Testis (tissue), 3 donors: ENCODE measurements around the gene PRKACA. TPM values are rescaled to one million over a fixed set of nuclear protein-coding genes. Genes with fewer than 3 reads are reported as not detected.
"Not testable (repeated sequence)": the region's sequence is repeated elsewhere in the genome, so short reads cannot be mapped to it uniquely, and the experiment has no call there.

Source experiments
- DNase-seq: peaks from one replicate; pipeline ENCODE4 v3.0.0-alpha.2; 2019
- H3K27ac ChIP-seq, 2 donors: fragments of 200-600 bp; sonication (generic); one replicate each; pipeline ENCODE4 v1.5.1; 2019
- H3K27me3 ChIP-seq: fragments of 200-600 bp; sonication (generic); one replicate; pipeline ENCODE4 v1.5.1; 2019
- H3K36me3 ChIP-seq: fragments of 200-600 bp; sonication (generic); one replicate; pipeline ENCODE4 v1.5.1; 2017; ENCODE audit warnings: low read depth; ENCODE audit errors: missing control alignments
- H3K4me1 ChIP-seq: fragments of 200-600 bp; sonication (generic); one replicate; pipeline ENCODE4 v1.5.1; 2019
- H3K4me3 ChIP-seq, 2 donors: fragments of 200-600 bp; sonication (generic); one replicate each; pipeline ENCODE4 v1.5.1; 2017 to 2019
- H3K9me3 ChIP-seq: fragments of 200-600 bp; sonication (generic); one replicate; pipeline ENCODE4 v1.5.1; 2017
- CTCF ChIP-seq, 3 experiments: fragments of 450-650 bp in 2 of 3; fragments of 200-600 bp in 1 of 3; sonication (generic) in 1 of 3; IDR thresholded peaks; one replicate each; pipeline ENCODE4 v1.5.1; 2016 to 2019; ENCODE audit warnings: antibody characterized with exemption in 3 of 3, mild to moderate bottlenecking in 2 of 3, moderate library complexity in 1 of 3
- POLR2A ChIP-seq: fragments of 450-650 bp; IDR thresholded peaks from one replicate; pipeline ENCODE4 v1.6.1; 2017; ENCODE audit warnings: antibody characterized with exemption, mild to moderate bottlenecking, moderate library complexity
- WGBS, 2 donors: methylation state at CpG; one replicate each; pipeline ENCODE4 v1.1.5; 2018; 5-methylcytosine and 5-hydroxymethylcytosine counted together
- intact Hi-C: fragments of 100-400 bp; cut with DNase I; formaldehyde crosslinking; loops from one replicate; pipeline ENCODE4 v1.15.1; 2023; ENCODE audit warnings: low total_unique reads
- polyA plus RNA-seq: library from polyadenylated mRNA; stranded (reverse); fragments of 350-450 nt; fragmentation: Illumina TruSeq; extraction: RNeasy Lipid Tissue Mini Kit (QIAGEN cat#74804); gene quantifications from one replicate; pipeline ENCODE4 v1.2.3, GENCODE V29; 2014; ENCODE audit warnings: low read depth, low replicate concordance; ENCODE audit not compliant: insufficient read depth
- total RNA-seq, 2 donors: library from RNA; depleted of rRNA; stranded (reverse); fragments of >200 nt; gene quantifications; one replicate each; pipeline ENCODE4 v1.2.3, GENCODE V29; 2016

Gene PRKACA
- total and polyA plus RNA-seq, 3 donors from 2014 or later: 114 to 203 (median 116) TPM

GRCh38 chr19:14053500-14053899 lies 64.1 kb downstream of the PRKACA start:
- intact Hi-C loops: no loop called here
- Histone ChIP-seq H3K36me3 (no peaks in the 10 kb centered on the region), H3K9me3 (no peaks in the 10 kb centered on the region), H3K27ac (no peak overlapping the region), H3K4me3 (no peak overlapping the region), H3K4me1 (peaks cover 3% of the 10 kb centered on the region), H3K27me3 (no peaks in the 10 kb centered on the region)
- no peak for DNase-seq
- WGBS, 2 donors: 89 to 100% methylated on average over 3 to 10 of the region's 11 CpGs
- TF ChIP-seq CTCF (IDR thresholded peaks at IDR 0.05) (no peak), POLR2A (no peak)

GRCh38 chr19:14053032-14053431 lies 64.5 kb downstream of the PRKACA start:
- H3K9me3 ChIP-seq: no peaks in the 10 kb centered on the region
- H3K27me3 ChIP-seq: no peaks in the 10 kb centered on the region
- no peak overlapping the region for H3K27ac ChIP-seq
- intact Hi-C loops: no loop called here
- H3K4me3 ChIP-seq: no peak overlapping the region
- no peaks in the 10 kb centered on the region for H3K36me3 ChIP-seq
- no peak for DNase-seq
- TF ChIP-seq POLR2A: no peak
- TF ChIP-seq CTCF (IDR thresholded peaks at IDR 0.05): no peak
- H3K4me1 ChIP-seq: peaks cover 3% of the 10 kb centered on the region
- WGBS, 2 donors: 94 to 95% methylated on average over 3 of the region's 3 CpGs

- H3K36me3 ChIP-seq: no peaks in the 10 kb centered on the region
- intact Hi-C loops: no loop called here
- 88 to 91% methylated on average over 6 of the region's 6 CpGs for WGBS, 2 donors
- no peak overlapping the region for H3K27ac ChIP-seq
- no peaks in the 10 kb centered on the region for H3K4me1 ChIP-seq
- no peak for DNase-seq
- H3K27me3 ChIP-seq: no peaks in the 10 kb centered on the region
- no peaks in the 10 kb centered on the region for H3K9me3 ChIP-seq
- no peak overlapping the region for H3K4me3 ChIP-seq
- TF ChIP-seq CTCF (IDR thresholded peaks at IDR 0.05) (no peak), POLR2A (no peak)
These were observed 65.1 kb downstream of the PRKACA start for GRCh38 chr19:14052470-14052869.

- no peaks in the 10 kb centered on the region for H3K36me3 ChIP-seq
- H3K27ac ChIP-seq: no peak overlapping the region
- 88 to 90% methylated on average over 6 to 9 of the region's 9 CpGs for WGBS, 2 donors
- DNase-seq: no peak
- TF ChIP-seq CTCF (IDR thresholded peaks at IDR 0.05) (no peak), POLR2A (no peak)
- H3K4me3 ChIP-seq: no peak overlapping the region
- no peaks in the 10 kb centered on the region for H3K27me3 ChIP-seq
- H3K9me3 ChIP-seq: no peaks in the 10 kb centered on the region
- no peaks in the 10 kb centered on the region for H3K4me1 ChIP-seq
- intact Hi-C loops: no loop called here
These were observed 65.6 kb downstream of the PRKACA start for GRCh38 chr19:14051980-14052379.

- H3K36me3 ChIP-seq, intact Hi-C loops, H3K27me3 ChIP-seq, H3K4me3 ChIP-seq, H3K9me3 ChIP-seq, H3K27ac ChIP-seq, DNase-seq, H3K4me1 ChIP-seq: not testable (repeated sequence)
- 94% methylated on average over 11 of the region's 11 CpGs for WGBS, 2 donors
These were observed 66.6 kb downstream of the PRKACA start for GRCh38 chr19:14050961-14051360.
